HG03066 (cell line): ENCODE data around the gene DBNDD1.
A peak's percentile ranks its signal among the peaks of the same experiment; 100 is the strongest.

ENCODE experiments used
- ATAC-seq: cut with Tn5 transposase; IDR thresholded peaks from one replicate; pipeline ENCODE4 v1.9.1; 2021; ENCODE audit warnings: low read depth; ENCODE audit not compliant: unreplicated experiment

The DBNDD1 gene

GRCh38 chr16:90037276-90037675 is 18.0 kb upstream of the DBNDD1 start:
- no peak for ATAC-seq

GRCh38 chr16:90035902-90036301 is 16.6 kb upstream of the DBNDD1 start:
- ATAC-seq, result no peak

GRCh38 chr16:90034504-90034903 is 15.2 kb upstream of the DBNDD1 start:
- ATAC-seq, result no peak

- ATAC-seq, result no peak
These were observed 14.1 kb upstream of the DBNDD1 start for GRCh38 chr16:90033387-90033786.

GRCh38 chr16:90032674-90033331 is 13.5 kb upstream of the DBNDD1 start:
- no peak for ATAC-seq

- no peak for ATAC-seq
These were observed 12.8 kb upstream of the DBNDD1 start for GRCh38 chr16:90031931-90032673.

GRCh38 chr16:90031186-90031930 is 12.1 kb upstream of the DBNDD1 start:
- ATAC-seq, result no peak

GRCh38 chr16:90028985-90029384 is 9.7 kb upstream of the DBNDD1 start:
- ATAC-seq, result no peak

GRCh38 chr16:90027611-90028010 is 8.4 kb upstream of the DBNDD1 start:
- ATAC-seq, result no peak

GRCh38 chr16:90026135-90026534 is 6.9 kb upstream of the DBNDD1 start:
- ATAC-seq, result no peak

GRCh38 chr16:90023078-90023447 is 3.8 kb upstream of the DBNDD1 start:
- ATAC-seq, result no peak

- ATAC-seq, result peak; percentile 70
These were observed 3.2 kb upstream of the DBNDD1 start for GRCh38 chr16:90022209-90023077.

GRCh38 chr16:90020838-90021382 is 1.7 kb upstream of the DBNDD1 start:
- ATAC-seq, result no peak

GRCh38 chr16:90020260-90020837 is 1.1 kb upstream of the DBNDD1 start:
- no peak for ATAC-seq

- ATAC-seq, result no peak
These were observed 445 bp upstream of the DBNDD1 start for GRCh38 chr16:90019543-90020259.

- ATAC-seq, result no peak
These were observed 982 bp downstream of the DBNDD1 start for GRCh38 chr16:90018297-90018651.

GRCh38 chr16:90016339-90016950 is 2.8 kb downstream of the DBNDD1 start:
- ATAC-seq, result no peak

- ATAC-seq, result no peak
These were observed 3.5 kb downstream of the DBNDD1 start for GRCh38 chr16:90015586-90016338.
